GM19025 (cell line): ENCODE results near the gene SIM2.

Source experiments
- ATAC-seq: cut with Tn5 transposase; IDR thresholded peaks from one replicate; pipeline ENCODE4 v1.9.1; 2021; ENCODE audit warnings: mild to moderate bottlenecking, low read depth, moderate library complexity; ENCODE audit not compliant: unreplicated experiment

Gene SIM2

GRCh38 chr21:36756527-36756926 is 57.6 kb downstream of the SIM2 start:
- ATAC-seq: no peak

GRCh38 chr21:36757196-36757595 is 58.3 kb downstream of the SIM2 start:
- no peak for ATAC-seq

GRCh38 chr21:36759348-36760083 is 60.6 kb downstream of the SIM2 start:
- ATAC-seq: no peak

- no peak for ATAC-seq
Measured at GRCh38 chr21:36761685-36762084, 62.8 kb downstream of the SIM2 start.

GRCh38 chr21:36762642-36763041 is 63.7 kb downstream of the SIM2 start:
- ATAC-seq: no peak

- ATAC-seq: no peak
Measured at GRCh38 chr21:36763305-36763704, 64.4 kb downstream of the SIM2 start.

- ATAC-seq: no peak
Measured at GRCh38 chr21:36765229-36765628, 66.3 kb downstream of the SIM2 start.

GRCh38 chr21:36766511-36766910 is 67.6 kb downstream of the SIM2 start:
- ATAC-seq: no peak

- no peak for ATAC-seq
Measured at GRCh38 chr21:36767096-36767495, 68.2 kb downstream of the SIM2 start.

GRCh38 chr21:36768496-36768895 is 69.6 kb downstream of the SIM2 start:
- ATAC-seq: no peak

GRCh38 chr21:36769051-36769839 is 70.3 kb downstream of the SIM2 start:
- ATAC-seq: no peak

GRCh38 chr21:36773117-36773516 is 74.2 kb downstream of the SIM2 start:
- ATAC-seq: no peak

- ATAC-seq: no peak
Measured at GRCh38 chr21:36773995-36774394, 75.1 kb downstream of the SIM2 start.

- ATAC-seq: no peak
Measured at GRCh38 chr21:36776981-36777617, 78.2 kb downstream of the SIM2 start.

GRCh38 chr21:36780861-36781260 is 81.9 kb downstream of the SIM2 start:
- ATAC-seq: no peak

GRCh38 chr21:36783612-36784374 is 84.9 kb downstream of the SIM2 start:
- ATAC-seq: no peak

GRCh38 chr21:36784947-36785346 is 86.0 kb downstream of the SIM2 start:
- no peak for ATAC-seq

- ATAC-seq: no peak
Measured at GRCh38 chr21:36785615-36786014, 86.7 kb downstream of the SIM2 start.

GRCh38 chr21:36786186-36786585 is 87.3 kb downstream of the SIM2 start:
- no peak for ATAC-seq

GRCh38 chr21:36788120-36788638 is 89.3 kb downstream of the SIM2 start:
- ATAC-seq: no peak
